GM18519 (cell line): Measurements from ENCODE around the gene MOB3B.

ENCODE experiments used
- ATAC-seq: cut with Tn5 transposase; IDR thresholded peaks from one replicate; pipeline ENCODE4 v1.9.1; 2021; ENCODE audit warnings: mild to moderate bottlenecking, moderate library complexity; ENCODE audit not compliant: unreplicated experiment, low FRiP score

MOB3B gene

DNA sequence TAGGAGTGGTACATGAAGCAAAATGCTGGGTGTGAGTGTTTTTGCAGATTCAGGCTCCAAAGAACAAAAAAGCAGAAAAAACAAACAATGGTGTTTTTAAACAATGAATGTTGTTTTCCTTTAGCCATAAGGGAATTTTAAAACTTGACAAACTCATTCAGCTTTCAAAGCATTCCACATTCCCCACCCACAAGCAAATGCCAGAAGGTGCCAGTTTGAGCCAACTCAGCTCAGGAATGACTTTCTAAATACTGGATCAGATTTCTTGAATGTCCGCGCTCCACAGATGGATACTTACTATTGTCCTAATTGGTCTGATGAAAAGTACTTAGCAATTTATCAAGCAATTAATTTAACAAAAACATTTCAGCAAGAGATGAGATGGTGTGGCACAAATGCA is 12.9 kb upstream of the MOB3B start:
- ATAC-seq: no peak

GRCh38 chr9:27541740-27542139 is 12.1 kb upstream of the MOB3B start:
- ATAC-seq: no peak

GRCh38 chr9:27540502-27540901 is 10.9 kb upstream of the MOB3B start:
- ATAC-seq: no peak

- no peak for ATAC-seq
Observed at GRCh38 chr9:27539479-27540441, 10.1 kb upstream of the MOB3B start.

DNA sequence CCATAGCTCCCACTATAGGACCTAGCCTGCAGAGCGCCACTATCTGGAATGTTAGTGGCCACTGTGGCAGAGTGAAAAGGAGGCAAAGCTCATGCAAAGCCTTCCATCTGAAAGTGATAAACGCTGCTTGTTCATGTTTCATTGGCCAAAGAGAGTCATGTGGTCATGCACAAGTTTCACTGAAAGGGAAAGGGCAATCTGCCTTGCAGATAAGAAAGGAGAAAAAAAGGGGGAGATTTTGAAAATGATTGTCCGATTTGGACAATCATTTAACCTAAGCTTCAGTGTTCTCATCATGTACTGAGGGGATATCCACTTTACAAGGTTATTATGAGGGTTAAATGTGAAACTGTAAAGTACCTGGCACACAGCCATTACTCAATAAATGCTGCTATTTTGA is 9.0 kb upstream of the MOB3B start:
- ATAC-seq: no peak

GRCh38 chr9:27537756-27538155 is 8.1 kb upstream of the MOB3B start:
- no peak for ATAC-seq

DNA sequence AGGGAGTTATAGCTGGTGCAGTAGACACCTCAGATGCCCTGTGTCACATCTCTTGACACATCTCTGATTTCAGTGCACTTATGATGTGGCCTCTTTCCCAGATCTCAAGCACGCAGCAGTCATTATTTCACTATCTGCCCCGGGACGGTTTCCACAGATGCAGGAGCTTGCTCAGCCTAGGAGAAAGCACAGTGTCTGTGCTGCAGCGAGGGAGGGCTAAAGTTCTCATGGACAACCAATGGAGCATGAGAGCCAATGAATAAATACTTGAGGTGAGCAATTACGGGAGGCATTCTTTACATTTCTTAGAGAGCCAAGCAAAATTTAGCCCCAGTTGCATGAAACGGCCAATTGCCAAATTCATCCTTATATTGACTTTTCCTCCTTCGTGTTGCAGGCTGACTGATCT is 7.4 kb upstream of the MOB3B start:
- ATAC-seq: no peak

GRCh38 chr9:27536168-27536567 is 6.6 kb upstream of the MOB3B start:
- no peak for ATAC-seq

GRCh38 chr9:27535701-27536118 is 6.1 kb upstream of the MOB3B start:
- ATAC-seq: no peak

DNA sequence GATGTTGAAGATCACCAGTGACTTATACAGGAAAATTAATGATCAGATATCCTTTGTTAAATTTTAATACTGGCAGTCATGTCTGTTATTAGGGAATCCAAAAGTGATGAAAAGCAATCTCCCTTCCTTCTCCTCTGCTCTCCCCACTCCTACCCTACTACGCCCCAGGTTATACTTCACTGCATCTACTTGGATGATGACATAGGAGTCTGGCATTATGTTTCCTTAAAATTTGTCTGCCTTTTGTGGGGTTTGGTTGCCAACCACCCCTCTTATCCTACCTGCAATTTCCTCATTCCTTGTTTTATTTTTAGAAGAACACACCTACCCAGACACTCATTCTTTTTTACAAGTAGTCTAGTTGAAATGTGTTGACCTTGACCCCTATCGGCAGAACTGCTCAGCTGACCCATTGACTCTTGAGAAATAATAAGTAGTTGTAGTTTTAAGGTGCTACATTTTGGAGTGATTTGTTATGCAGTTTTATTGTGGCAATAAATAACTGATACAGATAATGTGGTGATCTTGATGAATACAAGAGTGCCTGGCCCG is 5.1 kb upstream of the MOB3B start:
- ATAC-seq: no peak

DNA sequence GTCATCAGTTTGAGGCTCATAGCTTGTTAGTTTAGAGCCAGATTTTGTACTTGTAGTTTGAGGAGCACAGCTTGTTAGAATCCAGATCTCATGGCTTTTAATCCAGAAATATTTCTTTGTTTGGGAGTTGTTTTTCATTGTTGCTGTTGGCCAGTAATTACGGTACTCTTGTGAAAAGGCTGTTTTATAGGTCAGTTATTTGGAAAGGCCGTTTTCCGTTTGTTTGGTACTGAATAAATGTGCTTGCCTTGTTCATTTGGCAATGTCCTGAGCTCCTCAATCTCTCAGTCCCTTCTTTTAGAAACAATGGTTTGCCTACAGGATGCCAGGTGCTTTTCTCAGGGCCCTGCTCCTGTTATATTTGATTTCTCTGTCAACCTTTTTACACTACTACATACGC is 4.5 kb upstream of the MOB3B start:
- no peak for ATAC-seq

- no peak for ATAC-seq
Observed at GRCh38 chr9:27533311-27533710, 3.7 kb upstream of the MOB3B start.

DNA sequence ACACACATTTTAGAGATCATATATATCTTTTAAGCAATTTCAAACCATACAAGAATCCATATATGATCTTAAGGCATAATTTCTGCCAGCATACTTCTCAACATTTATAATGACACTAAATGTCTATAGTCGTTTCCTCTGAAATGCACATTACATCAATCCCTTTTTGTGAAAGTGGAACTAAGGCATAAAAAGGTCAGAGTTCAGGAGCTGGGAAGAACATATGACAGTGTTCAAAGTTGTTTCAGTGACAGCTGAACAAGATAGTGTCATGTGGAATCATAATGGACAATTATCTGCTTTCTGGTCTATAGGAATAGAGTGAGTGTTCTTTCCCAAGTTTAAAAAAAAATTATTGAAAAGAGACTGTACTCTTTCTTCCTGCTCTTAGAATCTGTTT is 2.4 kb upstream of the MOB3B start:
- ATAC-seq: no peak

GRCh38 chr9:27530915-27531755 is 1.5 kb upstream of the MOB3B start:
- ATAC-seq: no peak

GRCh38 chr9:27528886-27529315 is 713 bp downstream of the MOB3B start:
- no peak for ATAC-seq

DNA sequence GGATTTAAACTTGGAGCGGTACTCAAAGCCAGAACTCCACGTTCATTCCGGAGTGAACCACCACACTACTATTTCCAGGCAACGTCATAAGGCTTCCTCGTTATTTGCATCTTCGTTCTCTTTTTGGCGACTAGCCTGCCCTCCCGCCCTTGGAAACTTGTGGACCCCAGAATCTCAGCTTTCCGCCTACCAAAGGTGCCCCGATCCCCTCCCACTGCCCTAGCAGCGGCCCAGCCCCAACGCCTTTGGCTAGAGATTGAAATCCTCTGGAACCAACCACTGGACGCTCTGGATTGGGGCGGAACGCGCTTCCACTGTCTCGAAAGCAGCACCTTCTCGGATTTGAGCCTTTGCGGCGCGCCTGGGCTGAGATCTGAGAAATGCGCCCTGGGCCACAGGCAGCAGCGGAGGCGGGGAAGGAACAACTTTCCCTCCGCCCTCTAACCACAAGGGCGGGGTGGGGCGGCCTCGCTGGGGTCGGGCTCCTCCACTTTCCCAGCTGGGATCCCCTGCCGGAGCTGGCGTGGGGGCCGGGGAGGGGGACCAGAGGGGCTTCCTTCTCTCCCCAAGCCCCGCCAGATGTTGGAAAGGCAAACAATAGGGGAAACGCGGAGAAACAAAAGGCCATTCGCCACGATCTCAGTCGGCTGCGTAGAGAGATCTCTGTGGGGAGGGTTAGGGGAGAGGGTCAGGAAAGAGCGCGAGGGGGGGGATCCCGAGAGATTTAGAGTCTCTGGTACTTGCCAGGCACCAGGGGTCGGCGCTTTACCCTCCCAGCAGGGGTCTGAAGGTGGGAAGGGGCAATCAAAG is 1.3 kb downstream of the MOB3B start:
- ATAC-seq: peak; percentile 54

- ATAC-seq: no peak
Observed at GRCh38 chr9:27527702-27528075, 1.9 kb downstream of the MOB3B start.

- ATAC-seq: no peak
Observed at GRCh38 chr9:27524236-27524635, 5.4 kb downstream of the MOB3B start, which contains the start of gene IFNK. TSS of gene IFNK (plus strand) at chr9:27524290. CDS start at chr9:27524337, 47 bp downstream.

DNA sequence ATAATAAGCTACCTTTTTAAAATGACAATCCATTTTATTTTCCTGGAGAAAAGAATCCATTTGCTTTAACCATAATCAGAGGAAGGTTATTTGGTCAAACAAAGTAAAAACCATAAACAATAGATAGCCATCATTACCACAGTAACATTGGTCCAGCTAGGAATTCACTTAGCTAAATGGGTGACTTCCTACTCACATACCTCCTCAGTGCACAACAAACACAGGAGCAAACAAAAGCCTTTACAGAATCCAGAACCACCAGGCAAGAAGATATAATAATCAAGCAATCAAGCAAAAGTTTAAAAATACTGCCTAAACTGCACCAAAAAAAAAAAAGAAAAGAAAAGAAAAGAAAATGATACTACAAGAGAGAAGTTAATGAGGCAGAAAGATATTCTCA is 6.5 kb downstream of the MOB3B start:
- ATAC-seq: no peak

DNA sequence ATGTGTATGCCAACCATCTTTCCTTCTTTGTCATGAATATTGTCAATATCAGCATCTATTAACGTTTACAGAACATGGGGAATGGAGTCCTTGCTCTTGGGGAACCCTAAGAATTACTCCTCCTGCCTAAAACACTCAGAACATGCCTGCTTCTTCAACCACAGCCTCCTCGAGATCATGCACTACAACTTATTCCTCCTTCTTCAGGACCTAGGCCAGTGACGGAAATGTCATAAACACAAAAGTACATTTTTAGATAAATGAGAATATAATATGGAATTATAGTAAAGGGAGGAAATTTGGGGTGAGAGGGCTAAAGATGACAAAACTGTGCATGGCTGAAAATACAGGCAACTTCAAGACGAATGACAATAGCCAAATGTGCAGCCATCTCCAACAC is 8.6 kb downstream of the MOB3B start:
- no peak for ATAC-seq
